Measurements from ENCODE around the gene CIAO2A.
"Not testable (repeated sequence)": the region's sequence is repeated elsewhere in the genome, so short reads cannot be mapped to it uniquely, and the experiment has no call there.

The CIAO2A gene

GRCh38 chr15:64127521-64128270 lies 34.1 kb upstream of the CIAO2A start:
- H3K4me3 ChIP-seq (replicated peaks; ENCODE audit: low read depth, low read length) = no peak overlapping the region
- no peak for DNase-seq (ENCODE audit: extremely low read depth, low read depth)
- TF ChIP-seq, protein P1, sequence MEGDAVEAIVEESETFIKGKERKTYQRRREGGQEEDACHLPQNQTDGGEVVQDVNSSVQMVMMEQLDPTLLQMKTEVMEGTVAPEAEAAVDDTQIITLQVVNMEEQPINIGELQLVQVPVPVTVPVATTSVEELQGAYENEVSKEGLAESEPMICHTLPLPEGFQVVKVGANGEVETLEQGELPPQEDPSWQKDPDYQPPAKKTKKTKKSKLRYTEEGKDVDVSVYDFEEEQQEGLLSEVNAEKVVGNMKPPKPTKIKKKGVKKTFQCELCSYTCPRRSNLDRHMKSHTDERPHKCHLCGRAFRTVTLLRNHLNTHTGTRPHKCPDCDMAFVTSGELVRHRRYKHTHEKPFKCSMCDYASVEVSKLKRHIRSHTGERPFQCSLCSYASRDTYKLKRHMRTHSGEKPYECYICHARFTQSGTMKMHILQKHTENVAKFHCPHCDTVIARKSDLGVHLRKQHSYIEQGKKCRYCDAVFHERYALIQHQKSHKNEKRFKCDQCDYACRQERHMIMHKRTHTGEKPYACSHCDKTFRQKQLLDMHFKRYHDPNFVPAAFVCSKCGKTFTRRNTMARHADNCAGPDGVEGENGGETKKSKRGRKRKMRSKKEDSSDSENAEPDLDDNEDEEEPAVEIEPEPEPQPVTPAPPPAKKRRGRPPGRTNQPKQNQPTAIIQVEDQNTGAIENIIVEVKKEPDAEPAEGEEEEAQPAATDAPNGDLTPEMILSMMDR (IDR thresholded peaks at IDR 0.05; ENCODE audit: low read depth, low read length, missing control alignments) = no peak

DNA sequence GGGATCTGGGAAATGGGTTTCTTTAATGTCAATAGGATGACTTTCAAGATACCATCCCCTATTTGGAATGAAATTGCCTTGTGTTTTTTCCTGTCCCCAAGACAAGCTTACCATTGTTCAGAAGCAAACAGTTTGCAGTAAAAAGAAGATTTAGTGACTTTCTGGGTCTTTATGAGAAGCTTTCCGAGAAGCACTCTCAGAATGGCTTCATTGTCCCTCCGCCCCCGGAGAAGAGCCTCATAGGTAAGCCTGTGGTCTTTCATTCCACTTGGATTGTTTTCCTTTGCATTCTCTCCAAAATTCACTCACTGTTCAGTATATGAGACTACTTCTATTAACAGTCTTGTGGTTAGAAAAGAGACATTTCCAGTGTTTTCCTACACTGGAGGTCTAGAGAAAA lies 32.3 kb upstream of the CIAO2A start:
- DNase-seq (ENCODE audit: extremely low read depth, low read depth) = no peak
- TF ChIP-seq, protein P1 (IDR thresholded peaks at IDR 0.05; ENCODE audit: low read depth, low read length, missing control alignments) = no peak
- no peak overlapping the region for H3K4me3 ChIP-seq (replicated peaks; ENCODE audit: low read depth, low read length)

- TF ChIP-seq, protein P1 (IDR thresholded peaks at IDR 0.05; ENCODE audit: low read depth, low read length, missing control alignments) = no peak
- no peak for DNase-seq (ENCODE audit: extremely low read depth, low read depth)
These were observed 29.3 kb upstream of the CIAO2A start for GRCh38 chr15:64122936-64123351.

DNA sequence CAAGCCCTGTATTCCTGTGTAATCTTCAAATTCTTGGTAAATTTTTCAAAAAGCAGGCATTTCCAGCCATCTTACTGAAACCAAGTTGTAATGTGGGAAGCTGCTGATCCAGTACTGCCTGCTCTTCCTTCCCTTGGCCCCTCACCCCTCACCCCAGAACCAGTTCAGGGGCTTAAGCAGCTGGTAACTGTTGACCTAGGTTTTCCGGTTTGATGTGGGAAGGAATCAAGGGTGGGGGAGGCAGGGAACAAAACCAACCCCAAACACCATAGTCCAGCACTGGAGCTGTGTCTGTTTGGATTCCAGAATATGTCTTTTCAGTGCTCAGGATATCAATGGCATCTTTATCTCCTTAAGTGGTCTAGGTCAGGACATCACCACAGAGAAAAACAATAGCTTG lies 28.8 kb upstream of the CIAO2A start:
- no peak for DNase-seq (ENCODE audit: extremely low read depth, low read depth)
- TF ChIP-seq, protein P1 (IDR thresholded peaks at IDR 0.05; ENCODE audit: low read depth, low read length, missing control alignments) = no peak
- no peak overlapping the region for H3K4me3 ChIP-seq (replicated peaks; ENCODE audit: low read depth, low read length)

More at GRCh38 chr15:64122936-64123351, 29.3 kb upstream of the CIAO2A start:
- H3K4me3 ChIP-seq (replicated peaks; ENCODE audit: low read depth, low read length) = no peak overlapping the region

GRCh38 chr15:64121614-64122013 lies 28.0 kb upstream of the CIAO2A start:
- no peak overlapping the region for H3K4me3 ChIP-seq (replicated peaks; ENCODE audit: low read depth, low read length)
- TF ChIP-seq, protein P1 (IDR thresholded peaks at IDR 0.05; ENCODE audit: low read depth, low read length, missing control alignments) = no peak
- DNase-seq (ENCODE audit: extremely low read depth, low read depth) = no peak

- not testable (repeated sequence) for DNase-seq (ENCODE audit: extremely low read depth, low read depth)
These were observed 26.7 kb upstream of the CIAO2A start for GRCh38 chr15:64120322-64120721.

DNA sequence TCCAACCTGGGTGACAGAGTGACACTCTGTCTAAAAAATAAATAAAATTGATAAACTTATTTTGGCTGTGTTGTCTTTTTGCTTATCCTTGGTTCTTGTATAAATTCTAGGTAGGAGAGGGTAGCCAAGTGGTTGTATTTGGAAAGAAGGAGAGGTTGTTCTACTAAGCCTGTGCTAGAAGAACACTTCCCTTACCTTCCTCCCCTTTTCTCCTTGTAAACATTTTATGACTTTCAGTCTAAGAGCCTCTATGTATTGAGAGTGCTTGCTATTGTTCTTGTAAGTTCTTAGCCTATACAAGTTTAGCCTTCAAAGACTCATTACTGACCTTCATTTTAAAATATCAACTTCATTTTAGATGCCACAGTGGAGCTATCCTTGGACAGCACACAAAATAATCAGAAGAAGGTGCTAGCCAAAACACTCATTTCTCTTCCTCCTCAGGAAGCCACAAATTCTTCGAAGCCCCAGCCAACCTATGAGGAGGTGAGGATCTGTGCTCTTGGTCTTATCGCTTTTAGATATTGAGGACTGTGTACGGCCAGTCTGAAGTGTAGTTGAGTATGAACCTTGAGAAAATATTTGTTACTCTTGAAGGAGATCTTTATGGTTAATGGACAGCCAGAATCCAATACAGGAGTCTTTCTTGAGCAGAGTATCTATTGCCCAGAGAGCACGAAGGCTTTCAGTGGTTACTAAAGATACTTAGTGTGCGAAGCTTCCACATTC lies 24.3 kb upstream of the CIAO2A start:
- no peak for DNase-seq (ENCODE audit: extremely low read depth, low read depth)
- TF ChIP-seq, protein P1 (IDR thresholded peaks at IDR 0.05; ENCODE audit: low read depth, low read length, missing control alignments) = no peak
- H3K4me3 ChIP-seq (replicated peaks; ENCODE audit: low read depth, low read length) = no peak overlapping the region

More at GRCh38 chr15:64120322-64120721, 26.7 kb upstream of the CIAO2A start:
- not testable (repeated sequence) for H3K4me3 ChIP-seq (replicated peaks; ENCODE audit: low read depth, low read length)
